ENCODE data around the gene CAMKV.
A peak's percentile ranks its signal among the peaks of the same experiment; 100 is the strongest.

CAMKV gene

DNA sequence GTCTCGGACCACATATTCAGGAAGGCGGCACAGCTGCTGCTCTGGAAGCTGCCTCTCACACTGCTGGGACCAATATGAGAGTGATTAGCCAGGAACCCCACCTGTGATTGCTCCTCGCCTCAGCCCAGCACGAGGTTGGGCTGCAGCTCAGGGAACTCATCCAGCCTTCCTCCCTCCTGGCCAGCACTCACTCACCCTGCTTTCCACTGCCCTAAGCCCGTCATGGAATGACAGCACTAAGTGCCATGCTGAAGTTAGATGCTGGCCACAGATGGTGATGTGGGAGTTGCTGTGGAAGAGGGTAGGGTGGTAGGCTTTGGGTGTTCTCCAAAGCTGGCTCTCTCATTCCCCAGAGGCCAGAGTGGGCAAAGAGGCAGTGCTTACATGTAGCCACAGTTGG, 26.6 kb upstream of the CAMKV start:
- DNase-seq (ENCODE audit: low spot score) = no peak

DNA sequence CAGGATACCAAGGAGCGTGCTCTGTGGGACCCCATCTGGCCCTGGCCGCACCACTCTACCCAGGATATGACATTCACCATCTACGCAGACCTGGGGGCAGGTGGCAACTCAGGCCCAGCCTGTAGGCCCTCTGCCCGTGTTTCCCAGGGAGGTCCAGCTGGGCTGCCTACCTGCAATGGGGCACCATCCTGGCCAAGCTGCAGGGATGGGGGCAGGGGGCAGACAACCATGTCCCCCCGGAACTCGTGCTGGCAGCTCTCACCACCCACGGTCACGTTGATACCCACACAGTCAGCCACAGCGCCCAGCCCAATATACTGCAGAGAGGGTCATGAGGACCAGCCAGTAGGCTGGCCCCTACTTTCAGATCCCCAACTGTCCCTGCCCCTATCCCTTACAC, 26.1 kb upstream of the CAMKV start:
- DNase-seq (ENCODE audit: low spot score) = no peak

DNA sequence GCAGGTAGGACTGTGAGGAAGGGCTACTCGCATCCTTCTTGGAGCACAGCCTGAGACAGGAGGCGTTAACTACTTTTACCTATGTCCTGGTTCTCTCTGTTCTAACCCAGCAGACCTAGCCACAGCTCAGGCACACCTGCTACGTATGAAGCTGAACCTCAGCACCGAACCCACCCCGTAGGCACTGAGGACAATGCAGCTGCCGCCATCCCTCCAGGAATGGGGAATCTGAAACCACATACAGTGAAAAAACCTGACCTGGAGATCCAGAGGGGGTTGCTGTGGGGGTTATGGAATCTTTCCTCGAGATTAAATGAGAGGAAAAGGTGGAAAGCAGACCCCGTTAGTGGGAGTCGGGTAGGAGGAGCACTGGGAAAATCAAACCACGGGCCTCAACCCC, 19.6 kb upstream of the CAMKV start:
- DNase-seq (ENCODE audit: low spot score) = no peak

DNA sequence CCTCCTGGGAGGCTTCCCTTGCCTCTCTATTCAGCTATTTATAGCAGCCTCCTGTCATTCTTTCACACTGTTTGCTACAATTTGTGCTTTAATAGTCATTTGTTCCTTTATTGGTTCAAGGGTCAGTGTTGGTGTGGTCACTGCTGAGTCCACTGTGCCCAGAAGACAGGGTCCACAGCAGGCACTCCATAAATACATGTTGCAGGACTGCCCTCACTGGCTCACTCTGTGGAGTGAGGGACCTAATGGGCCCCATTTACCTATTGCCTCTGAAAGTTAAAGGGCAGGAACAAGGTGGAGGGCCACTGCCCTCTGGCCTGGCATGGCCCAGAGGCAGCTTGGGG, 17.2 kb upstream of the CAMKV start:
- DNase-seq (ENCODE audit: low spot score) = no peak

DNA sequence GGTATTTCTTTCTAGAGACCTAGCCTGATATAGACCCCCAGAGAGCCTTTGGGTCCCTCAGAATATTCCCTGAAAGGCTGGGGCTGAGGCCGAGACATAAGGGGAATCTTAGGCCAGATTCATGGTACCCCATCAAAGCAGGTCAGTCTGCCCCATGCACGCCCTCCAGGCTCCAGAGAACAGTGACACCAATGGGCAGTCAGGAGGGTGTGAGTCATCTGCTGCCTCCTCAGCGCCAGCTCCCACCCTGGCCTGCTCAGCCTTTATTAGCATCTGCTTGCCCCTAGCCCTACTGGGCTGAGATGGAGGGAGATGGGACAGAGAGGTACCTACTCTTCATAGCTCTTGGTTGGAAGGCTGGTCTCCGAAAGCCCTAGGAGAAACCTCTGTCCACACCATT, 14.3 kb upstream of the CAMKV start:
- no peak for DNase-seq (ENCODE audit: low spot score)

DNA sequence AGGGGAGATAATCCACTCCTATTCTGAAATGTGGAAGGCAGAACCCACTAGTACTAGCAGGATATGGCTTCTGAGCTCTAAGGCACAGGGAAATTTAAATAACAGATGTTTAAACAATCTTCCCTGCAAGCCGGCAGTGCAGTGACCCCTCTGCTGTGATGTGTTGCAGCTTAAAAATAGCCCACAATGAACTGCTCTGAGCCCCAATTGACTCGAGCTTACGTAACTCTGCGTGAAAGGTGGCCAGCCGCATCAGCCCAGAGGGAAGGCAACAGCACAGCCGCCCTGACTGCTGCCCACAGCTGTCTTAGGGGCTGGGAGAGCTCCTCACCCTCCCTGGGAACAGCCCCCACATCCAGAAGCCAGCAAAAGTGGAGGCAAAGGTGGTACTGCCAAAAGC, 12.5 kb upstream of the CAMKV start:
- no peak for DNase-seq (ENCODE audit: low spot score)

DNA sequence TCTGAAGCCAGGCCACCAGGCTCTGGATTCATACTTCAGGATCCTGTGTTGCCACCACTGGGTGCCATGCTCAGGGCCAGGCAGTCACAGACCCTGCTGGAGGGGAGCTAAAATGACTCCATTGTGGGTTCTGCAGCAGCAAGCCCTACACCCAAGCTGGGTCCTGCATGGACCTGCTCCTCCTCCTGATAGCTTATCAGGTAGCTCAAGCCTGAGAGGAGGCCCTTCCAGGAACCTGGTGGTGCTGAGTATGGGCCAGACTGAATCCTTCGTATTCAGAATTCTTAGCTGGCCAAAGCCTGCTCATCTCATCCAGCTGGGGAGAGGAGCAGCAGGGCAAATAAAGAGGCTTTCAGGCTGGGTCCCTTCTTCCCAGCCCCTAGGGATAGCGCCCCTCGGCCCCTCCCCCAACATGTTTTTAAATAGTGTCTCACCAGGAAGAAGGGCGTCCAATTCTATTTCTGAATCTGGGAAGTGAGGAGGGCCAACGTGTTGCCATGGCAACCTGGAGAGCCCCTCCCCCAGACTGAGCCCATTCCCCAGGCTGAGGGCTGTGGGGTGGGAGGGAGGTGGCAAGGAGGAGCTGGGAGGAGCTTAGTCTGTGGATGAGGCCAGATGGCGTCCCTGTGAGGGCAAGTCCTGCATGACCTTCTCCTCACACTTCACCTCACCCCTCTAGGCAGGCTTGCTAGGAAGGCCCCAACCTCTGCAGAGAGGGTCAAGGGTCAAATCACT, 11.0 kb upstream of the CAMKV start:
- peak; percentile 92 for DNase-seq (ENCODE audit: low spot score)

DNA sequence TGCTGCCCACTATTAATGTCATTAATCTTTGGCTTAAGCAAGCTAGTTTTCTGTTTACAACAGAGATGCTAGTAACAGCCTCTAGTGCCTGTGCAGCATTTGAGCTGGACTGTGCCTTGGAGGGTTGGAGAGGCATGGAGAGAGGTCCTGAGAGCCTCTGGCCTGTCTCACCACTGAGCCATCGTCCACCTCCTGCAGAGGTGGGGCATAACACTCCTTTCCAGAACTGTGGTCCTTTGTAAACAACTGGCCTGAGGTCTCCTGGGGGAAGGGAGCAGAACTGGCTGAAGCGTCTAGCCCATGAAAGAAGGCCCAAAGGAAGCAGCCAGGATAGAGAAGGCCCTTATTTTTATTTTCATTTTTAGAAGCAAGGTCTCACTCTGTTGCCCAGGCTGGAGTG, 10.0 kb upstream of the CAMKV start:
- DNase-seq (ENCODE audit: low spot score) = no peak

DNA sequence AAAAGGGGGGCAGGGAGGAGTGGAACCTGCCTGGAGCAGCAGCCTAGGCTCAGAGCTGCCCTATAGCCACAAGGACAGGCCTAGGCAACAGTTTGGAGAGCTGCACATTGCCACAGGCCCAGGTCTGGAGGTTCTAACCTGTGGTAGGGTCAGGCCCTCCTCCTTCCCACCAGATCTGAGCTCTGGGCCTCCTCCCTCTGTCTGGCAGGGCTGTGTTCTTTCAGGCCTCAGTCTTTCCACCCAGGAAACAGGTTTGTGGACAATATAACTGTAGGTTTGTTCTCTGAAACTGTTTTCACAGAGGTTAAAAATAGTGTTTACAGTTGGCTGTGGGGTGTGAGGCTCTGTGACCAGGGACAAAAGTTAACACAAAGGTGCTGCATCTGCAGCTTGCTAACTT, 9.0 kb upstream of the CAMKV start:
- DNase-seq (ENCODE audit: low spot score) = no peak

DNA sequence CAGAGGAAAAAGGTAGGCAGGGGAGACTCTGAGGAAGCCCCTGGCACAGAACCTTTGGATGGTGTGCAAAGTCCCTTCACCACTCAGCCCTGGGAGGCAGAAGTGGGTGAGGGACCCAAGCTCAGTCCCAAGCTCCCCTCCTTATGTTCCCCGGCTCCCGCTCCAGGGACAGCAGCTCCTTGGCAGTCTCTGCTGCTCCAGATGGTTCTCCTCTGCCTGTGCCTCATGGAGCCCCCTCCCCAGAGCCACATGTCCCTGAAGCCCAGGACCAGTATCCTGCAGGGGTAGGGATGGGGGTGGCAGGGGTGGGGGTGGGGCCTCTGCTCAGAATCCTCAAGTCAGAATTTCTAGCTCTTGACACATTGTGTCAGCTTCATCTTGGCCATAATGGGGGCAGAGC, 8.0 kb upstream of the CAMKV start:
- DNase-seq (ENCODE audit: low spot score) = no peak

DNA sequence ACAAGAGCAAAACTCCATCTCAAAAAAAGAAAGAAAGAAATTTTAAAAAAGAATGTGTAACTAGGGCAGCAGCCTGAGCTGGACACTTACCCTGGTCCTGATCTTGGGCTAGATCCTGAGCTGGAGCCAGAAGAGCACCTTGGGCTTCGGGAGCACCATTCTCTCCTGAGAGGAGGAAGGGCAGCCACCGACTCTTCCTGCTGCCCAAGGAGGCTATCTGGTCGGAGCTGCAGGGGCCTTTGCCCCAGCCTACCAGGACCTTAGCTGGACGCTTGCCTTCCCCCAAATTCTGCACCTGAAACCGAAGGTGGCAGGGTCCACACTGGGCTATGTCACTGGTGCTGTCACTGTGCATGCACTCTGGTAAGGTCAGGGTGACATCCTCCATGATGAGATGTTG, 6.9 kb upstream of the CAMKV start:
- no peak for DNase-seq (ENCODE audit: low spot score)

DNA sequence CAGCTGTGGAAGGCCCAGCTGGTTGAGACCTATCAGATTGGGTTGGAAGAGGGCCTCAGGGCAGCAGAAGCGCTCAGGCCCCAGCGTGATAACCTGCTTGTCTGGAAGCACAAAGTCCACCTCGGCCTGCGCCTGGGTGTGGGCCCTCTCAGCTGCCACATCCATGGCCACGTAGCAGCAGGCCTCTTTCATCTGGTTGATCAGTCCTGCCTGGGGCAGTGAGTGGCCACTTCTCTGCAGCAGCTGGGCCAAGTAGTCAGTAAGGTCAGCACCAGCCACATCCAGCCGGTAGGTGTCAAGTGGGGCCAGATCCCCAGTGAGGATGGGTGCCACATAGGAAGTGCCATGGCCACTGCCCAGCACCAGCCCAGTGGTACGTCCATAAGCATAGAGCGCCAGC, 3.9 kb upstream of the CAMKV start:
- DNase-seq (ENCODE audit: low spot score) = no peak

DNA sequence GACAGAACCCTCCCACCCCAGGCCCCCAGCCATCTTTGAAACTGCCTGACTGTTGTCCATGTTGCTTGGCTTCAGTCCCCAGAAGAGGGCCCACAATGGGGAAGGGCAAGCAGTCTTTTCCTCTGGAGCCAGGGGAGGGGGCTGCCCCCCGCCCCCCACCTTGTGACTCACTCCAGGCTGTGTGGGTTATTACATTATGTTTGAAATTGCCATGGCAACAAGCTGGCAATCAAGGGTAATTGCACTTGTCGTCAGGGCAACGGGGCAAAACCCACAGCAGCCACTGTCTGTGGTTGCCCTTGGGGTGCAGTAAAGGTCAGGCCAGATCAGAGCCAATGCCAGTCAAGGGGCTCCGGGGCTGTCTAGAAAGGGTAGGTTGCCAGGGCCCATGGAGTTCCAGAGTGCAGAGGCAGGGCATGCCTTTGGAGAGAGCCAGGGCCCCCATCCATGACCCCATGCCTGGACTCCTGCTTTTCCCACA, 3.1 kb upstream of the CAMKV start:
- peak; percentile 72 for DNase-seq (ENCODE audit: low spot score)

DNA sequence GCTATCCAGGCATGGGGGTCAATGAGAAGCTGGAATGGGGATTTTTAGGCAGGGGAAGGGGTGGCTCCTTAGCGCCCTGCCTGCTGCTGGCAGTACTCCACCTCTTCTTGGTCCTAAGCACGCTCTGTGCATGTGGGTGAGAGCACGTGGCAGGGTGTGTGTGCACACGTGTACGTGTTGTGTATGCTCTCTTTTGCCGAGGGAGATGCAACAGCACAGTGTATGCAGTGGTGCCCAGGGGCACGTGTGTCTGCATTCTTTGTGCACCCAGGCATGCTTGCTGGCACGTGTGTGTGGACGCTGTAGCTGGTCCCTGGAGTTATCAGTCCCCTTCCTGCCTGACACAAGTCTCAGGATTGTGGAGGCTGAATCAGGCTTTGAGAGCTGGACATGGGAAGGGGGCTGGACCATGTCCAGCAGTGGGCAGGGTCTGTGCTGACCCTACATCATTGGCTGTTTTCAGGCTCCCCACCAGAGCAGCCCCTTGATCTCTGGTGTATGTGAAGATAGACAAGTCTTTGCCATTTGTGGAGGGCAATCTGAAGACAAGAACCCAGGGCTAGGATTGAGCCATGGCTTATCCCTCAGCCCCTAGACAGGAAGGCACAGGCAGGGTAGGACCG, 1.9 kb upstream of the CAMKV start:
- no peak for DNase-seq (ENCODE audit: low spot score)

DNA sequence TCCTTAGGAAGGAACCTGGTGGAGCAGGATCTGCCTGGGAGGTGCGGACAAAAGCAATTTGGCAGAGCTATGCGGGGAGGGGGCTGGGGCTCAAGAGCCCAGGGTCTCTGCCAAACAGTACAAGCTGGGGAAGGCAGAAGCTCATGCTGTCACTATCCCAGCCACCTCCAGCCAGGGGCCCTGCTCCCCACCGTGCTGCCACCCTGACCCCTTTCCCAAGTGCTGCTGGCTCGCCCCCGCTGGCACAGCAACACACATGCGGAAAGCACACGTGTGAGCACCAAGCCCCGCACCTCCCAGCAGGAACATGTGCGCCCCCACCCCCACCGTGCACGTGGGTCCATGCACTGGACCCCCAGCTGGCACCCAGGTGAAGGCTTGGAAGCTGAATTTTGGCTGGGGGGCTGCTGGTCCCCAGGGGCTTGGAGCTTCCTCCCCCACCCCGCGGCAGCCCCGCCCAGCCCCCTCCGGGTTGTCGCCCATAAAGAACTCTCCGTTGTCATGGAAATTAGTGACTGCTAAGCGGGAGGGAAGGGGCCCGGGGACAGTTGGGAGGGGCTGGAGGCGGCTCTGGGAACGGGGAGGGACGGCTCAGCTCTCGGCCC, 742 bp downstream of the CAMKV start:
- no peak for DNase-seq (ENCODE audit: low spot score)

DNA sequence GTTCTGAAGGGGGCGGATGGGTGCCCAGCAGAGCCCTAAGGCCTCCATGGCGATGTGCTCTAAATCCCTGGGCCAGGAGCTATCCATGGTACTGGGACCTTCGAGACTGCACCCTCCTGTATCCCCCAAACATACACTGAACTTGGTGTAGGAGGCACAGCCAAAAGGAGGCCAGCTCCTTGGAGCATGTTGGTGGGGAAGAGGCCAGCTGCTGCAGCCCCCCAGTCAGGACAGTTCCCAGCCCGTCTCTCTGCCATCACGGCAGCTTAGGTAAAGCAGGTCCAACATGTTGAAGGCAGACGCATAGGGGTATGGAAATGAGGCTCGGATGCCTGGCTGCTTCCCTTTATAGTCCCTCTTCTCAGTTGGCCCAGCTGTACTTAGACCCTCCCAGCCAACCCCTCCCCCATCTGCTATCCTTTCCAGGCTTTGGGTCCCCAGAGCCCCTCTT, 1.8 kb downstream of the CAMKV start:
- DNase-seq (ENCODE audit: low spot score) = no peak

DNA sequence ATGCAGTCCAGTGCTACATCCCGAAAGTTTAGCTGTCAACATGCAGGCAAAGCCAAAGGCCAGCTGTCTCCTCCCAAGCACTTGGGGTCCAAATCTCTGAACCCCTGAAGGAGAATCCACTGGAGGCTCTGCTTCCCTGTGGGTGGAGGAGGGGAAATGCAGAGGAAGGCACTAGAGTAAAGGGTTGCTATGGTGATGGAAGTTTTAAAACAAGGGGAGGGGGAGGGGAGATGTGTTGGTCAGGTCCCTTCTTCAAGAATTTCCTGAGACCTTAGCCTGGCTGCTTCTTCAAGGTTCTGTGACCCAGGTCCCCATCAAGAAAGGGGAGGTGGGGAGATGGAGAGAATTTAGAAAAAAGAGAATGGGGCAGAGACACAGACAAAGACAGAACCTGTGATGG, 2.3 kb downstream of the CAMKV start:
- no peak for DNase-seq (ENCODE audit: low spot score)

DNA sequence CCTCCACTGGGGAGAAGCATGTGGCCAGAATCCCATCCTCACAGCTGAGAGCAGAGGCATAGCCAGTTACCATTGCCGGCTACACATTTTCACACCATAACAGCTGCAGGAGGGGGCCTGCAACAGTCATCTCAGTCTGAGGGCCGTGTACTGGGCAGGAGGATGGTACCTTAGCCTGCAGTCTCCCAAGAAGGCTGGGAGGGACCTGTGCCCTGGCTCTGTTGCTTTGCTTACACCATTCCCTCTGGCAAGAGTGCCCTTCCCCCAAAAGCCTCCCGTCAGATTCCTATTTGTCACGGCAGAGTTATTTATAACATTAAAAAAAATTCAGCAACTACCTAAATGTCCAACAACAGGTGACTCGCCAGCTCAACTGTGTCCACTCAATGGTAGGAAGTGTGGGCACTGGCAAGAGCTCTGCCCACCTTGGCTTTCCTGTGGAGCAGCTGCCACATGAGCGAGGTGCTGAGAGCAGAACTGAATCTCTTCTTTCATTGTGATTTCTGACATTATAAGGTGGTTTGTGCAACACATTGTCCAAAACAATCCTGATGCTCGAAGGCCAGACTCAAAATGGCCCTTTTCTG, 4.4 kb downstream of the CAMKV start:
- no peak for DNase-seq (ENCODE audit: low spot score)

DNA sequence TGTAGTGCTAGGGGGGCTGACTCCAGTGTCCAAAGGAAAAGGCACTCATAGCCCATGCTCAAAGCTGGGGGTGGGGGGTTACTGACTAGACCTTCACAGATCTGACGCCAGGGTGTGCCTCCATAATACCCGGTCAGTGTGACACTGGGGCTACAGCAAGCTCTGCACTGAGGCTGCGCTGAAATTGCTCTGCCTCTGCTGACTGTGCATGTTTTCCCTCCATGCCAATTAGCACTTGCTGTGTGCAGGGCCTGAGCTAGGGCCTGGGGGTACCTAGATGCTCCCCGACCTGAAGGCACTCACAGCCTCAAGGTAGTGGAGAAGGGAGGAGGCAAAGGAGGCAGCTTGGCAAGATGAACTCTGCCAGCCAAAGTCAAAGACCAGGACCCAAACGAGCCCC, 5.2 kb downstream of the CAMKV start:
- no peak for DNase-seq (ENCODE audit: low spot score)

DNA sequence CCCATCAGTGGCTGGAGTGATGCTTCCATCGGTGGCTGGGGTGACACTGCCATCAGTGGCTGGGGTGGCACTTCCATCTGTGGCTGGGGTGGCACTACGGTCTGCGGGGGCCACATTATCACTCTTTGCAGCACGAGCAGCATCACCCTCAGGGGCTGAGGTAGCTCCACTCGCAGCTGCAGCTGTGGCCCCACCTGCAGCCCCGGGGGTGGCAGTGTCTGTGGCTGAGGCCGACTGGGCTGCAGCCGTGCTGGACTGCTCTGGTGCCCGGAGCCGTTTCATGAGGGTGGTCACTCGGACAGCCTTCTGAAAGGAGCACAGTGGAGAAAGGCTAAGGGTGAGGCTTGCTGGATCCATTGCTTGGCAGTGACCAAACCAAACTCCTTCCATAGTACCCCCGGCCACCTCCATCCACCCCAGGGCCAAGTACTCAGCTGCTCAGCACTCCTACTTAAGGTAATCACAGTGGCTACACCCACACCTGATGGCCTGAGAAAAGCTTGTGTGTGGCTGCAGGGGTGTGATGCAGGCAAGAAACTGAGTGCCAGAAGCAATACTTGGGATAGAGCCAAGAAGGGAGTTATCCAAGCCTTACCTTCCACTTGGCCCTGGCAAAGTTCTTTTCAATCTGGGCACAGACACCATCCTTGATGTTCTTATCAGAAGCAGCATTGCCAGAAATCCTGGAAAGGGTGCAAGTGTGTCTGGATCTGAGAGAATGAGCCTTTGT, 10.0 kb downstream of the CAMKV start:
- DNase-seq (ENCODE audit: low spot score) = no peak

DNA sequence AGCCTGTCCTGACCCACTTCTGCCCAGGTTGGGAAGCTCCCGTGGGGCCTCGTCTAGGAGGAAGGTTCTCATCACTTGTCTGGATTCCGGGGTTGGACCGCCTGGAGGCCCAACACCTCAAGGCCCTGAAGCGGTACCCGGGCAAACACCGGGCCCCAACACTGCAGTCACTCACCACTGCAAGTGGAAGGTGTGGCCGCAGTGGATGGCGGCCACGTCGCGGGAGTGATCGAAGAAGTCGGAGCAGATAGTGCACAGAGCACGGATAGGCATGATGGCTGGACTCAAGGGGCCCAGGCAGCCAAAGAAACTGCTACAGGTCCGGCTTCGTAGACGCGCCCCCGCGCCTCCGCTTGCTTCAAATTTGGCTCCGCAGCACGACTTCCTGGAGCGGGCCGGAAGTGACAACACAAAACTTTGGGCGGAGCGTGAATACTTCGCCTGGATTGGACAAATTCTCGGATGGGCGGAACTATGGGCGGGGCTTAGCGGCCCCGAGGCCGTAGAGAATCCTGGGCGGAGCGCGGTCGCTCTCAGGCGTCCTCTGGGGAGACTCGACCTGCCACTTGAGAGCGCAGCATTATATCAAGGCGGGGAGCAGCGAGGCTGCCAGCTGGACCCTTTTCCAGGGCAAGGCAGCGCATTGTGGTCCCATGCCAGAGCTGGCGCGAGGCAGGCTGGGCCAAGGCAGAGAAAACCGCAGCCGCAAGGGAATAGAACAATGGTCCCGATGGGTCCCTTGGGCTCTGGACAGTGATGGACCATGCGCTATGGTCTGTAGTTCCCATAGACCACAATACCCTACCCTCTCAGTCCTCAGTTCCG, 13.3 kb downstream of the CAMKV start, which contains the start of gene TRAIP:
TSS of gene TRAIP (minus strand) at position 384 of the 825 bp plus-strand sequence. CDS start at position 273, 111 bp downstream.
- peak; percentile 93 for DNase-seq (ENCODE audit: low spot score)
